Measurements from ENCODE around the gene PLAC9. TPM values are rescaled to one million over a fixed set of nuclear protein-coding genes. Genes with fewer than 3 reads are reported as not detected.

PLAC9 gene
- total and polyA plus RNA-seq, 2 donors from 2014 or later, result 31.4 to 49.9 TPM

DNA sequence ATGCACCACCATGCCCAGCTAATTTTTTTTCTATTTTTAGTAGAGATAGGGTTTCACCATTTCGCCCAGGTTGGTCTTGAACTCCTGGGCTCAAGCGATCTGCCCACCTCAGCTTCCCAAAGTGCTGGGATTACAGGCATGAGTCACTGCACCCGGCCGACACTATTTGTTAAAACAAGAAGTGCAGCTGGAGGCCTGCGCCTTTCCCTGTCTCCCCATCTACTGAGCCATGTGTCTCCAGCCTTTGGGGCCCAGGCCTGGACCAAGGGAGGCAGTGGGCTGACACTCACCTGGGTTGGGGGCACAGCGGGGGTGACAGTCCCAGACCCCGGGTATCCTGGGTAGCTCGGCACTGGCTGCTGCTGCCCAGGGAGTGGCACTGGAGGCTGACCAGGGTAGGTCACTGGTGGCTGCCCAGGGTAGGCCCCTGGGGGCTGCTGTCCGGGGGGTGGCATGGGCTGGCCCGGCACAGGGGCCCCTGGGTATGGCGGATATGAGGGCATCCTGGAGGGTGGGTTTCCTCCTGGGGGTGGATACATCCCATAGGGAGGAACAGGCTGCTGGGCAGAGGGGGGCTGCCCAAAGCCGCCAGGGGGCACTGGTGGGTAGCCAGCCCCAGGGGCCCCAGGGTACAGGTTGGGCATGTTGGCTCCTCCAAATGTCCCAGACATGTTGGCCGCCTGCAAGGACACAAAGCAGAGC is 36.3 kb downstream of the PLAC9 start:
- Histone ChIP-seq H3K27me3 (ENCODE audit: control insufficient read depth, insufficient read depth, low read length) (no peaks in the 10 kb centered on the region), H3K4me3 (ENCODE audit: low read length in 3 of 3) (no peak overlapping the region), H3K9me3 (ENCODE audit: control insufficient read depth in 2 of 3, insufficient read depth in 1 of 3, low read length in 3 of 3) (no peaks in the 10 kb centered on the region), H3K36me3 (ENCODE audit: control insufficient read depth in 2 of 3, insufficient read depth in 3 of 3, low read length in 3 of 3) (peaks cover 2 to 37% (median 22%) of the 10 kb centered on the region in 3 donors), H3K27ac (ENCODE audit: low read depth in 2 of 2, low read length in 2 of 2) (no peak overlapping the region), H3K9ac (ENCODE audit: low read length in 3 of 3) (no peak overlapping the region), H3K4me1 (ENCODE audit: control insufficient read depth in 2 of 3, insufficient read depth in 2 of 3, low read depth in 1 of 3, low read length in 3 of 3) (peaks cover 0 to 13% (median 0%) of the 10 kb centered on the region in 3 donors)
- FAIRE-seq (no peak), DNase-seq (no peak)
- no peak for TF ChIP-seq CTCF (IDR thresholded peaks at IDR 0.05; ENCODE audit: borderline replicate concordance, extremely low read depth, insufficient read depth)
- intact Hi-C loops (cut with DNase I), result no loop called here

GRCh38 chr10:80170026-80170425 is 37.5 kb downstream of the PLAC9 start:
- Histone ChIP-seq H3K27me3 (ENCODE audit: control insufficient read depth, insufficient read depth, low read length) (no peaks in the 10 kb centered on the region), H3K4me1 (ENCODE audit: control insufficient read depth in 2 of 3, insufficient read depth in 2 of 3, low read depth in 1 of 3, low read length in 3 of 3) (peaks cover 0 to 7% (median 0%) of the 10 kb centered on the region in 3 donors), H3K9ac (ENCODE audit: low read length in 3 of 3) (no peak overlapping the region), H3K9me3 (ENCODE audit: control insufficient read depth in 2 of 3, insufficient read depth in 1 of 3, low read length in 3 of 3) (no peaks in the 10 kb centered on the region), H3K27ac (ENCODE audit: low read depth in 2 of 2, low read length in 2 of 2) (no peak overlapping the region), H3K4me3 (ENCODE audit: low read length in 3 of 3) (no peak overlapping the region), H3K36me3 (ENCODE audit: control insufficient read depth in 2 of 3, insufficient read depth in 3 of 3, low read length in 3 of 3) (peaks cover 2 to 26% (median 13%) of the 10 kb centered on the region in 3 donors)
- DNase-seq (no peak), FAIRE-seq (no peak)
- TF ChIP-seq CTCF (IDR thresholded peaks at IDR 0.05; ENCODE audit: borderline replicate concordance, extremely low read depth, insufficient read depth), result no peak
- intact Hi-C loops (cut with DNase I), result no loop called here

- Histone ChIP-seq H3K4me1 (ENCODE audit: control insufficient read depth in 2 of 3, insufficient read depth in 2 of 3, low read depth in 1 of 3, low read length in 3 of 3) (peaks cover 0 to 7% (median 0%) of the 10 kb centered on the region in 3 donors), H3K9ac (ENCODE audit: low read length in 3 of 3) (no peak overlapping the region), H3K4me3 (ENCODE audit: low read length in 3 of 3) (no peak overlapping the region), H3K27me3 (ENCODE audit: control insufficient read depth, insufficient read depth, low read length) (no peaks in the 10 kb centered on the region), H3K36me3 (ENCODE audit: control insufficient read depth in 2 of 3, insufficient read depth in 3 of 3, low read length in 3 of 3) (peaks cover 2 to 21% (median 13%) of the 10 kb centered on the region in 3 donors), H3K9me3 (ENCODE audit: control insufficient read depth in 2 of 3, insufficient read depth in 1 of 3, low read length in 3 of 3) (no peaks in the 10 kb centered on the region), H3K27ac (ENCODE audit: low read depth in 2 of 2, low read length in 2 of 2) (no peak overlapping the region)
- DNase-seq, result no peak
- no peak for FAIRE-seq
- TF ChIP-seq CTCF (IDR thresholded peaks at IDR 0.05; ENCODE audit: borderline replicate concordance, extremely low read depth, insufficient read depth), result no peak
- intact Hi-C loops (cut with DNase I), result no loop called here
Measured at GRCh38 chr10:80170641-80171040, 38.1 kb downstream of the PLAC9 start.
